Measurements from ENCODE around the gene CDHR4.
"Not testable (repeated sequence)": the region's sequence is repeated elsewhere in the genome, so short reads cannot be mapped to it uniquely, and the experiment has no call there.

The CDHR4 gene

GRCh38 chr3:49799761-49800160, at the start of gene CDHR4:
Gene CDHR4 (minus strand): TSS chr3:49799873. CDS start chr3:49799812, 61 bp downstream.
- DNase-seq (ENCODE audit: low read depth) = peak; percentile 82

- DNase-seq (ENCODE audit: low read depth) = no peak
Measured at GRCh38 chr3:49845694-49846093, 46.0 kb upstream of the CDHR4 start.

- DNase-seq (ENCODE audit: low read depth) = no peak
Measured at GRCh38 chr3:49844464-49845183, 45.0 kb upstream of the CDHR4 start.

GRCh38 chr3:49842843-49843517, 43.3 kb upstream of the CDHR4 start:
- no peak for DNase-seq (ENCODE audit: low read depth)

- no peak for DNase-seq (ENCODE audit: low read depth)
Measured at GRCh38 chr3:49841806-49842205, 42.1 kb upstream of the CDHR4 start.

- DNase-seq (ENCODE audit: low read depth) = peak; percentile 12
Measured at GRCh38 chr3:49841126-49841696, 41.5 kb upstream of the CDHR4 start.

- no peak for DNase-seq (ENCODE audit: low read depth)
Measured at GRCh38 chr3:49840388-49840787, 40.7 kb upstream of the CDHR4 start.

- DNase-seq (ENCODE audit: low read depth) = peak; percentile 71
Measured at GRCh38 chr3:49839193-49839809, 39.6 kb upstream of the CDHR4 start.

- DNase-seq (ENCODE audit: low read depth) = no peak
Measured at GRCh38 chr3:49831341-49831740, 31.7 kb upstream of the CDHR4 start.

GRCh38 chr3:49826016-49826415, 26.3 kb upstream of the CDHR4 start:
- no peak for DNase-seq (ENCODE audit: low read depth)

- DNase-seq (ENCODE audit: low read depth) = not testable (repeated sequence)
Measured at GRCh38 chr3:49823131-49823530, 23.5 kb upstream of the CDHR4 start.

- peak; percentile 75 for DNase-seq (ENCODE audit: low read depth)
Measured at GRCh38 chr3:49813497-49814174, 14.0 kb upstream of the CDHR4 start, which contains the start of gene UBA7. Gene UBA7 (minus strand): TSS chr3:49813953. CDS start chr3:49813787, 166 bp downstream.

- no peak for DNase-seq (ENCODE audit: low read depth)
Measured at GRCh38 chr3:49812916-49813496, 13.3 kb upstream of the CDHR4 start.

GRCh38 chr3:49807431-49808114, 7.9 kb upstream of the CDHR4 start:
- no peak for DNase-seq (ENCODE audit: low read depth)

- no peak for DNase-seq (ENCODE audit: low read depth)
Measured at GRCh38 chr3:49806850-49807249, 7.2 kb upstream of the CDHR4 start.

- DNase-seq (ENCODE audit: low read depth) = no peak
Measured at GRCh38 chr3:49805897-49806701, 6.4 kb upstream of the CDHR4 start.

- DNase-seq (ENCODE audit: low read depth) = no peak
Measured at GRCh38 chr3:49805367-49805782, 5.7 kb upstream of the CDHR4 start.

- no peak for DNase-seq (ENCODE audit: low read depth)
Measured at GRCh38 chr3:49804141-49805041, 4.7 kb upstream of the CDHR4 start.

GRCh38 chr3:49803465-49804140, 3.9 kb upstream of the CDHR4 start:
- peak; percentile 27 for DNase-seq (ENCODE audit: low read depth)
